SK-N-SH treated with all-trans-retinoic acid at 6 μM for 48 hours (cell line): Measurements from ENCODE around the gene CTDSP2.

ENCODE experiments used
- ATAC-seq: fragments of 200-7000 bp; cut with Tn5 transposase; 3 replicates; pipeline ENCODE4 v1.9.1; 2020; ENCODE audit warnings: mild to moderate bottlenecking, moderate library complexity
- ARNTL ChIP-seq: fragments of 450-650 bp; formaldehyde crosslinking; IDR thresholded peaks from 2 replicates; pipeline ENCODE4 v1.5.0; 2020; ENCODE audit warnings: low read depth, mild to moderate bottlenecking, moderate library complexity, borderline replicate concordance
- BACH2 ChIP-seq: fragments of 250-450 bp; sonication (Bioruptor Pico); IDR thresholded peaks from 2 replicates; pipeline ENCODE4 v1.9.0; 2021; ENCODE audit warnings: mild to moderate bottlenecking, borderline replicate concordance
- CSDC2 ChIP-seq: fragments of 250-450 bp; sonication (Bioruptor Pico); IDR thresholded peaks from 2 replicates; pipeline ENCODE4 v1.5.0; 2020; ENCODE audit warnings: mild to moderate bottlenecking, moderate library complexity
- ISL1 ChIP-seq: fragments of 250-450 bp; sonication (Bioruptor Pico); IDR thresholded peaks from 2 replicates; pipeline ENCODE4 v2.1.2; 2022; ENCODE audit warnings: mild to moderate bottlenecking, moderate library complexity
- OSR1 ChIP-seq: fragments of 250-450 bp; sonication (Bioruptor Pico); IDR thresholded peaks from 2 replicates; pipeline ENCODE4 v1.8.0; 2022; ENCODE audit warnings: moderate library complexity, mild to moderate bottlenecking, inconsistent platforms
- PATZ1 ChIP-seq: fragments of 250-450 bp; sonication (Bioruptor Pico); IDR thresholded peaks from 2 replicates; pipeline ENCODE4 v1.8.0; 2020; ENCODE audit warnings: mild to moderate bottlenecking, moderate library complexity, borderline replicate concordance
- POU6F1 ChIP-seq: fragments of 250-450 bp; sonication (Bioruptor Pico); IDR thresholded peaks from 2 replicates; pipeline ENCODE4 v1.8.0; 2021; ENCODE audit warnings: low read depth, mild to moderate bottlenecking, moderate library complexity, borderline replicate concordance
- PPARA ChIP-seq: fragments of 250-450 bp; sonication (Bioruptor Pico); IDR thresholded peaks from 2 replicates; pipeline ENCODE4 v1.5.0; 2020; ENCODE audit warnings: mild to moderate bottlenecking, borderline replicate concordance
- RARB ChIP-seq: fragments of 250-450 bp; sonication (Bioruptor Pico); IDR thresholded peaks from 2 replicates; pipeline ENCODE4 v1.8.0; 2021; ENCODE audit warnings: mild to moderate bottlenecking, moderate library complexity
- SNAI2 ChIP-seq: fragments of 250-450 bp; sonication (Bioruptor Pico); IDR thresholded peaks from 2 replicates; pipeline ENCODE4 v1.5.0; 2020; ENCODE audit warnings: mild to moderate bottlenecking, moderate library complexity
- TCF4 ChIP-seq: fragments of 250-450 bp; sonication (Bioruptor Pico); IDR thresholded peaks from 2 replicates; pipeline ENCODE4 v1.8.0; 2021; ENCODE audit warnings: mild to moderate bottlenecking, moderate library complexity, borderline replicate concordance
- TOX ChIP-seq: fragments of 250-450 bp; sonication (Bioruptor Pico); IDR thresholded peaks from 2 replicates; pipeline ENCODE4 v1.8.0; 2021; ENCODE audit warnings: mild to moderate bottlenecking, moderate library complexity, borderline replicate concordance
- TSHZ2 ChIP-seq: fragments of 250-450 bp; sonication (Bioruptor Pico); IDR thresholded peaks from 2 replicates; pipeline ENCODE4 v1.5.0; 2020; ENCODE audit warnings: mild to moderate bottlenecking, moderate library complexity
- ZC3H10 ChIP-seq: fragments of 250-450 bp; sonication (Bioruptor Pico); IDR thresholded peaks from 2 replicates; pipeline ENCODE4 v1.5.1; 2021; ENCODE audit warnings: mild to moderate bottlenecking, moderate library complexity
- ZFP3 ChIP-seq: fragments of 250-450 bp; sonication (Bioruptor Pico); IDR thresholded peaks from 2 replicates; pipeline ENCODE4 v1.5.0; 2020; ENCODE audit warnings: mild to moderate bottlenecking, moderate library complexity
- ZFP30 ChIP-seq: fragments of 450-650 bp; formaldehyde crosslinking; IDR thresholded peaks from 2 replicates; pipeline ENCODE4 v1.5.0; 2022; ENCODE audit warnings: mild to moderate bottlenecking, moderate library complexity
- ZNF565 ChIP-seq: fragments of 450-650 bp; formaldehyde crosslinking; conservative IDR thresholded peaks from 2 replicates; pipeline ENCODE4 v1.5.0; 2020; ENCODE audit warnings: low read depth, mild to moderate bottlenecking, moderate library complexity
- ZNF8 ChIP-seq: fragments of 450-650 bp; formaldehyde crosslinking; IDR thresholded peaks from 2 replicates; pipeline ENCODE4 v1.5.0; 2020; ENCODE audit warnings: mild to moderate bottlenecking, moderate library complexity
- TF ChIP-seq, protein P1 (sequence below): fragments of 250-450 bp; sonication (Bioruptor Pico); IDR thresholded peaks from 2 replicates; pipeline ENCODE4 v1.5.1; 2020; ENCODE audit warnings: low read depth, mild to moderate bottlenecking, moderate library complexity

CTDSP2 gene

GRCh38 chr12:57834086-57834876, 12.2 kb downstream of the CTDSP2 start:
- TF ChIP-seq CSDC2 (CRISPR knock-in tag) (no peak), TOX (CRISPR knock-in tag) (no peak), TSHZ2 (CRISPR knock-in tag) (no peak)
- TF ChIP-seq, all 23 proteins: peak for 0
- ATAC-seq = no peak

DNA sequence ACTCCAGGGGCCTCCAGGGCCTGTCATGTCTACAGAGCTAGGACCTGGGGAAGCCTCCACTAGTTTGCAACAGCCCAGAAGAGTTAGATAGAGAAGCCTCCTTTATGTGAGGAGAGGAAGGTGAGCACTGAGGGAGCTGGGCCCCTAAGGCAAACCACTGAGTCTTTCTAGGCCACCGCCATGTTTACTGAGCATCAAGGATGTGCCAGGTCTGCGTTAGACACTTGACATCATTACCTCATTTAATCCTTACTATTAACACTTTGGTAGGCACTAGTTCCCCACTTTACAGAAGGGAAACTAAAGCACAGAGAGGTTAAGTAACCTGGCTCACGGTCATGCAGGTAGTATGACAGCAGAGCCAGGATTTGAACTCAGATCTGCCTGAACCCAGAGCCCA, 12.9 kb downstream of the CTDSP2 start:
- TF ChIP-seq POU6F1 (no peak), PPARA (CRISPR knock-in tag) (no peak), ZC3H10 (CRISPR knock-in tag) (no peak), ZNF8 (CRISPR knock-in tag) (no peak), CSDC2 (CRISPR knock-in tag) (no peak), TCF4 (CRISPR knock-in tag) (no peak), ZFP30 (no peak), ARNTL (no peak), RARB (CRISPR knock-in tag) (no peak), ISL1 (CRISPR knock-in tag) (no peak), OSR1 (CRISPR knock-in tag) (no peak), TOX (CRISPR knock-in tag) (no peak), ZNF565 (CRISPR knock-in tag) (no peak), TSHZ2 (CRISPR knock-in tag) (no peak), SNAI2 (CRISPR knock-in tag) (no peak), ZFP3 (no peak), BACH2 (CRISPR knock-in tag) (no peak)
- TF ChIP-seq, protein P1, sequence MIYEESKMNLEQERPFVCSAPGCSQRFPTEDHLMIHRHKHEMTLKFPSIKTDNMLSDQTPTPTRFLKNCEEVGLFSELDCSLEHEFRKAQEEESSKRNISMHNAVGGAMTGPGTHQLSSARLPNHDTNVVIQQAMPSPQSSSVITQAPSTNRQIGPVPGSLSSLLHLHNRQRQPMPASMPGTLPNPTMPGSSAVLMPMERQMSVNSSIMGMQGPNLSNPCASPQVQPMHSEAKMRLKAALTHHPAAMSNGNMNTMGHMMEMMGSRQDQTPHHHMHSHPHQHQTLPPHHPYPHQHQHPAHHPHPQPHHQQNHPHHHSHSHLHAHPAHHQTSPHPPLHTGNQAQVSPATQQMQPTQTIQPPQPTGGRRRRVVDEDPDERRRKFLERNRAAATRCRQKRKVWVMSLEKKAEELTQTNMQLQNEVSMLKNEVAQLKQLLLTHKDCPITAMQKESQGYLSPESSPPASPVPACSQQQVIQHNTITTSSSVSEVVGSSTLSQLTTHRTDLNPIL (CRISPR knock-in tag) = no peak
- no peak for ATAC-seq

DNA sequence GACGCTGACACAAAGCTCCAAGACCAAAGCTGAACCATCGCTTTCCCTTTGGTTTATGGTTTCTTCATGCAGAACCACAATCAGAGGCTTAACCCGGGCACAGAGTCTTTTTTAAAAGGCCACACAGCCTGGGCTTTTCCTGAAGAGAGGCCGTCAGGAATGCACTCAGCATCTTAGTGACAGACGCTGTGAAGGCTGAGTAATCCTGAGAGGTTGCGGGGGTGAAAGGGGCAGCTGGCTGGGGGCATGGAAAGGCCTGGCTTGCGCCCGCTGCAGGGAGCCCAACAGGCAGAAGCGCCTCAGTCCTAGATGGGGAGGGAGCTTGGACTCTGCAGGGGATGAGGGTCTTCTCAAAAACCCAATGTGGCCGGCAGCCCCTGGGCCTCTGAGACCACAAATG, 13.6 kb downstream of the CTDSP2 start:
- TF ChIP-seq PATZ1 (CRISPR knock-in tag) = no peak
- no peak for TF ChIP-seq TOX (CRISPR knock-in tag)
- ATAC-seq = peak; percentile 19; the same call in 2 of the 3 replicates
